ENCODE measurements around the gene IL1B.

IL1B gene

GRCh38 chr2:112803691-112804521 lies 32.7 kb downstream of the IL1B start:
- TF ChIP-seq CTCF (conservative IDR thresholded peaks at IDR 0.05; ENCODE audit: low read depth, low read length), result no peak
- no peaks in the 10 kb centered on the region for H4K20me1 ChIP-seq (ENCODE audit: insufficient read depth)
- no peaks in the 10 kb centered on the region for H3K36me3 ChIP-seq (ENCODE audit: insufficient read depth)
- no peaks in the 10 kb centered on the region for H3K27me3 ChIP-seq (ENCODE audit: insufficient read depth, low read depth)
- H3K79me2 ChIP-seq (ENCODE audit: insufficient read depth, low read depth), result no peaks in the 10 kb centered on the region
- no peak overlapping the region for H3K9ac ChIP-seq
- no peak overlapping the region for H3K27ac ChIP-seq
- no peaks in the 10 kb centered on the region for H3K4me1 ChIP-seq (ENCODE audit: low read depth, poor library complexity, severe bottlenecking)
- H2AFZ ChIP-seq (ENCODE audit: low read depth), result no peak overlapping the region
- H3K4me2 ChIP-seq, result no peak overlapping the region
- no peak overlapping the region for H3K4me3 ChIP-seq (IDR thresholded peaks at IDR 0.05; ENCODE audit: insufficient read depth, low read depth, low read length)

- Histone ChIP-seq H3K4me2 (no peak overlapping the region), H3K4me1 (ENCODE audit: low read depth, poor library complexity, severe bottlenecking) (no peaks in the 10 kb centered on the region), H2AFZ (ENCODE audit: low read depth) (no peak overlapping the region), H3K4me3 (IDR thresholded peaks at IDR 0.05; ENCODE audit: insufficient read depth, low read depth, low read length) (no peak overlapping the region), H3K27me3 (ENCODE audit: insufficient read depth, low read depth) (no peaks in the 10 kb centered on the region), H3K27ac (no peak overlapping the region), H3K9ac (no peak overlapping the region), H3K79me2 (ENCODE audit: insufficient read depth, low read depth) (no peaks in the 10 kb centered on the region), H3K36me3 (ENCODE audit: insufficient read depth) (no peaks in the 10 kb centered on the region), H4K20me1 (ENCODE audit: insufficient read depth) (no peaks in the 10 kb centered on the region)
- TF ChIP-seq CTCF (conservative IDR thresholded peaks at IDR 0.05; ENCODE audit: low read depth, low read length), result no peak
These were observed 35.5 kb downstream of the IL1B start for GRCh38 chr2:112800881-112801583.

- H3K36me3 ChIP-seq (ENCODE audit: insufficient read depth), result no peaks in the 10 kb centered on the region
- H2AFZ ChIP-seq (ENCODE audit: low read depth), result no peak overlapping the region
- H3K79me2 ChIP-seq (ENCODE audit: insufficient read depth, low read depth), result no peaks in the 10 kb centered on the region
- no peak overlapping the region for H3K4me2 ChIP-seq
- H3K27ac ChIP-seq, result no peak overlapping the region
- no peak for TF ChIP-seq CTCF (conservative IDR thresholded peaks at IDR 0.05; ENCODE audit: low read depth, low read length)
- no peaks in the 10 kb centered on the region for H3K4me1 ChIP-seq (ENCODE audit: low read depth, poor library complexity, severe bottlenecking)
- no peak overlapping the region for H3K9ac ChIP-seq
- no peaks in the 10 kb centered on the region for H4K20me1 ChIP-seq (ENCODE audit: insufficient read depth)
- no peaks in the 10 kb centered on the region for H3K27me3 ChIP-seq (ENCODE audit: insufficient read depth, low read depth)
- no peak overlapping the region for H3K4me3 ChIP-seq (IDR thresholded peaks at IDR 0.05; ENCODE audit: insufficient read depth, low read depth, low read length)
These were observed 37.3 kb downstream of the IL1B start for GRCh38 chr2:112798979-112799975.

GRCh38 chr2:112796486-112796885 lies 40.1 kb downstream of the IL1B start:
- H3K4me2 ChIP-seq, result no peak overlapping the region
- no peak for TF ChIP-seq CTCF (conservative IDR thresholded peaks at IDR 0.05; ENCODE audit: low read depth, low read length)
- no peaks in the 10 kb centered on the region for H3K27me3 ChIP-seq (ENCODE audit: insufficient read depth, low read depth)
- no peak overlapping the region for H3K4me3 ChIP-seq (IDR thresholded peaks at IDR 0.05; ENCODE audit: insufficient read depth, low read depth, low read length)
- H4K20me1 ChIP-seq (ENCODE audit: insufficient read depth), result no peaks in the 10 kb centered on the region
- no peaks in the 10 kb centered on the region for H3K4me1 ChIP-seq (ENCODE audit: low read depth, poor library complexity, severe bottlenecking)
- no peak overlapping the region for H3K9ac ChIP-seq
- H3K79me2 ChIP-seq (ENCODE audit: insufficient read depth, low read depth), result no peaks in the 10 kb centered on the region
- H3K27ac ChIP-seq, result no peak overlapping the region
- H2AFZ ChIP-seq (ENCODE audit: low read depth), result no peak overlapping the region
- no peaks in the 10 kb centered on the region for H3K36me3 ChIP-seq (ENCODE audit: insufficient read depth)
